Measurements from ENCODE around the gene KIF24. TPM values are rescaled to one million over a fixed set of nuclear protein-coding genes. Genes with fewer than 3 reads are reported as not detected.

KIF24 gene, protein sequence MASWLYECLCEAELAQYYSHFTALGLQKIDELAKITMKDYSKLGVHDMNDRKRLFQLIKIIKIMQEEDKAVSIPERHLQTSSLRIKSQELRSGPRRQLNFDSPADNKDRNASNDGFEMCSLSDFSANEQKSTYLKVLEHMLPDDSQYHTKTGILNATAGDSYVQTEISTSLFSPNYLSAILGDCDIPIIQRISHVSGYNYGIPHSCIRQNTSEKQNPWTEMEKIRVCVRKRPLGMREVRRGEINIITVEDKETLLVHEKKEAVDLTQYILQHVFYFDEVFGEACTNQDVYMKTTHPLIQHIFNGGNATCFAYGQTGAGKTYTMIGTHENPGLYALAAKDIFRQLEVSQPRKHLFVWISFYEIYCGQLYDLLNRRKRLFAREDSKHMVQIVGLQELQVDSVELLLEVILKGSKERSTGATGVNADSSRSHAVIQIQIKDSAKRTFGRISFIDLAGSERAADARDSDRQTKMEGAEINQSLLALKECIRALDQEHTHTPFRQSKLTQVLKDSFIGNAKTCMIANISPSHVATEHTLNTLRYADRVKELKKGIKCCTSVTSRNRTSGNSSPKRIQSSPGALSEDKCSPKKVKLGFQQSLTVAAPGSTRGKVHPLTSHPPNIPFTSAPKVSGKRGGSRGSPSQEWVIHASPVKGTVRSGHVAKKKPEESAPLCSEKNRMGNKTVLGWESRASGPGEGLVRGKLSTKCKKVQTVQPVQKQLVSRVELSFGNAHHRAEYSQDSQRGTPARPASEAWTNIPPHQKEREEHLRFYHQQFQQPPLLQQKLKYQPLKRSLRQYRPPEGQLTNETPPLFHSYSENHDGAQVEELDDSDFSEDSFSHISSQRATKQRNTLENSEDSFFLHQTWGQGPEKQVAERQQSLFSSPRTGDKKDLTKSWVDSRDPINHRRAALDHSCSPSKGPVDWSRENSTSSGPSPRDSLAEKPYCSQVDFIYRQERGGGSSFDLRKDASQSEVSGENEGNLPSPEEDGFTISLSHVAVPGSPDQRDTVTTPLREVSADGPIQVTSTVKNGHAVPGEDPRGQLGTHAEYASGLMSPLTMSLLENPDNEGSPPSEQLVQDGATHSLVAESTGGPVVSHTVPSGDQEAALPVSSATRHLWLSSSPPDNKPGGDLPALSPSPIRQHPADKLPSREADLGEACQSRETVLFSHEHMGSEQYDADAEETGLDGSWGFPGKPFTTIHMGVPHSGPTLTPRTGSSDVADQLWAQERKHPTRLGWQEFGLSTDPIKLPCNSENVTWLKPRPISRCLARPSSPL (N-terminal part only)
- 1 to 10 TPM; 2.1 to 5.2 (median 2.9) TPM for total RNA-seq

GRCh38 chr9:34328987-34329832, at the start of gene KIF24, which contains the start of gene NUDT2:
TSS of gene KIF24 (minus strand) at chr9:34329268. CDS start at chr9:34311346, 17,922 bp downstream.
TSS of gene NUDT2 (plus strand) at chr9:34329569. CDS start at chr9:34339040, 9,471 bp downstream.
- peak; percentile 94 to 99 (median 96) for DNase-seq
- H3K4me1 ChIP-seq = peaks cover 0 to 28% (median 0%) of the 10 kb centered on the region in 4 donors
- H3K4me3 ChIP-seq = peak within 1 kb of the TSS; percentile 63 to 91 (median 74)
- H3K27me3 ChIP-seq = no peaks in the 10 kb centered on the region
- no peaks in the 10 kb centered on the region for H3K36me3 ChIP-seq
- peak within 1 kb of the TSS; percentile 91 to 96 (median 94) for H3K27ac ChIP-seq
- TF ChIP-seq, protein P1, sequence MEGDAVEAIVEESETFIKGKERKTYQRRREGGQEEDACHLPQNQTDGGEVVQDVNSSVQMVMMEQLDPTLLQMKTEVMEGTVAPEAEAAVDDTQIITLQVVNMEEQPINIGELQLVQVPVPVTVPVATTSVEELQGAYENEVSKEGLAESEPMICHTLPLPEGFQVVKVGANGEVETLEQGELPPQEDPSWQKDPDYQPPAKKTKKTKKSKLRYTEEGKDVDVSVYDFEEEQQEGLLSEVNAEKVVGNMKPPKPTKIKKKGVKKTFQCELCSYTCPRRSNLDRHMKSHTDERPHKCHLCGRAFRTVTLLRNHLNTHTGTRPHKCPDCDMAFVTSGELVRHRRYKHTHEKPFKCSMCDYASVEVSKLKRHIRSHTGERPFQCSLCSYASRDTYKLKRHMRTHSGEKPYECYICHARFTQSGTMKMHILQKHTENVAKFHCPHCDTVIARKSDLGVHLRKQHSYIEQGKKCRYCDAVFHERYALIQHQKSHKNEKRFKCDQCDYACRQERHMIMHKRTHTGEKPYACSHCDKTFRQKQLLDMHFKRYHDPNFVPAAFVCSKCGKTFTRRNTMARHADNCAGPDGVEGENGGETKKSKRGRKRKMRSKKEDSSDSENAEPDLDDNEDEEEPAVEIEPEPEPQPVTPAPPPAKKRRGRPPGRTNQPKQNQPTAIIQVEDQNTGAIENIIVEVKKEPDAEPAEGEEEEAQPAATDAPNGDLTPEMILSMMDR (IDR thresholded peaks at IDR 0.05) = no peak
- TF ChIP-seq POLR2A (IDR thresholded peaks at IDR 0.05) = peak; percentile 78 to 86
- H3K9me3 ChIP-seq = no peaks in the 10 kb centered on the region

DNA sequence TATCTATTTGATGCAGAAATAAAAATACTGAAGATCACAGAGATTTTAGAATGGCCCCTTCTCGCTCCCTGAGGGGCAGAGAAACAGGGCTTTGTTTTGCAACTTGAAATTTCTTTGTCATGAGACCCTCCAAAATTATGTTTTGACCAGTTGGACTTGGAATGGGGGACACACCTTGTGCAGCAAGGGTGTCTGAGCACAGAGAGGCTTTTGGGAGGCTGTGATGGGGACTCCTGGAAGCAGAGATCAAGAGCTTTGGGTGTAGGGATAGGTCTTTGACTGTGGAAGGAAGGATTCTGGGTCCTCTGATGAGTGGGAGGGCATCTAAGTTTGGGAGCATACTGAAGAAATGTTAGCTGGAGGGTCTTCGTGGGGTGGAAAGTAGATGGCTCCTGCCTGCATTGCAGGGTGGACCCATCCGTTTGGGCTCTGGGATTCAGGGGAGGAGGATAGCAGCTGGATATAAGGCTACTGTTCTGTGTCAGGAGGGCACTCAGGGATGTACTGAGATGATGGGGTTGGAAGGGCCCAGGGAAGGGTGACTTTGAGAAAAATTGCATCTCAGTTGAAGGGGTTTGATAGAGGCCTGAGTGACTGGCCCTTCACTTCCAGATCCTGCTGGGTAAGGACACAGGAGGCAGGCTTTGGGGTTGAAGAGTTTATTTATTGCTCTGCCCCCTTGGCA, 49.5 kb upstream of the KIF24 start:
- H3K36me3 ChIP-seq = no peaks in the 10 kb centered on the region
- TF ChIP-seq, protein P1 (IDR thresholded peaks at IDR 0.05) = no peak

GRCh38 chr9:34377404-34377746, 48.3 kb upstream of the KIF24 start:
- peak in 2 of 3 donors; percentile 22 to 66 for DNase-seq
- TF ChIP-seq, protein P1 (IDR thresholded peaks at IDR 0.05) = no peak
- no peak for TF ChIP-seq POLR2A (IDR thresholded peaks at IDR 0.05)
- peaks cover 0 to 3% (median 0%) of the 10 kb centered on the region in 3 donors for H3K36me3 ChIP-seq
- no peaks in the 10 kb centered on the region for H3K9me3 ChIP-seq
- peaks cover 7 to 43% (median 15%) of the 10 kb centered on the region in 4 donors for H3K4me1 ChIP-seq
- peak overlapping the region; percentile 23 to 99 (median 72) for H3K27ac ChIP-seq
- peak overlapping the region; percentile 58 to 95 (median 70) for H3K4me3 ChIP-seq
- no peaks in the 10 kb centered on the region for H3K27me3 ChIP-seq

More for the DNA sequence above, 49.5 kb upstream of the KIF24 start:
- H3K4me3 ChIP-seq = no peak overlapping the region
- no peak overlapping the region for H3K27ac ChIP-seq
- no peaks in the 10 kb centered on the region for H3K27me3 ChIP-seq
- no peak for DNase-seq
- H3K4me1 ChIP-seq = peaks cover 7 to 42% (median 15%) of the 10 kb centered on the region in 4 donors
- H3K9me3 ChIP-seq = no peaks in the 10 kb centered on the region

DNA sequence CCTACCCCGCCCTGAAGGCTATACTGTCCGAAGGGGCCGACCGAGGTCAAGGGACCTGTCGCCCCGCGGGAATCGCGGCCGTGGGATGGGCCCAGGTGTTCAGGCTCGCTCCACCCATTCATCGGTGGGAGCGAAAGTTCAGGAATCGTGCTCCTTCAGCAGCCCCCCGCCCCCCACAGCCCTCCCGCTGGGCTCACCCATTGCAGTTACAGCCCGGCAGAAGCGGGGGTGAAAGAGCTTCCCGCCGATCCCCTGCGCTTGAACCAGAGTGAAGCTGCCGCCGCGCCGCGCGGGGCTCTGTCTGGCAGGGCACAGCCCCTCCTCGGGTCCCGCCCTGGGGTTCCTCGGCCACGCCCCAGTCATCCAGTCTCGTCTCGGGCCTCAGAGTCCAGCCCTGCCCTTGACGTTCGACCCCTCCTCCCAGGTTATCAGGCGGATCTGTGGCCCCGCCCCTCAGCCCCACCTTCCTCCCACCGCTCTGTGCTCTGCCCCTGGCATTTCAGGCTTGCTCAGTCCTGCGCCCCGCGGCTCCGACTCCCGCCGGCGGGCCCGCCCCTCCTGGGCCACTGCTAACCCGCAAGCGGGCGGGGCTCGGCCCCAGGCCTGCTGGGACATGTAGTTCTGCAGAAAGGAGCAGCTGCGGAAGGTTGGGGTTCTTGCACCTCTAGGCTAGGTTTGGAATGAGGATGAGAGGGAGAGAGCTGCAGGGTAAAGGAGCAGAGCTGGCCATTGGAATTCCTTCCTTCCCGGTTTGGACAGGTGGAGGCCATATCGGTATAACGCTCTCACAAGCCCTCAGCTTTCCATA, 47.7 kb upstream of the KIF24 start, which contains the start of gene MYORG:
TSS of gene MYORG (minus strand) at position 303 of the 808 bp plus-strand sequence. CDS start 3,955 bp downstream, outside the sequence.
- Histone ChIP-seq H3K27me3 (no peaks in the 10 kb centered on the region), H3K4me1 (peaks cover 7 to 43% (median 15%) of the 10 kb centered on the region in 4 donors), H3K4me3 (peak within 1 kb of the TSS; percentile 58 to 95 (median 70)), H3K27ac (peak within 1 kb of the TSS; percentile 52 to 99 (median 88)), H3K9me3 (no peaks in the 10 kb centered on the region), H3K36me3 (peaks cover 0 to 9% (median 0%) of the 10 kb centered on the region in 3 donors)
- peak; percentile 97 to 100 (median 99) for DNase-seq
- TF ChIP-seq POLR2A (IDR thresholded peaks at IDR 0.05) = peak; percentile 99
- TF ChIP-seq, protein P1 (IDR thresholded peaks at IDR 0.05) = no peak
